Iris pigment epithelial cell (primary cell): Measurements from ENCODE around the gene RAB6B.
"Not testable (repeated sequence)": the region's sequence is repeated elsewhere in the genome, so short reads cannot be mapped to it uniquely, and the experiment has no call there.

ENCODE experiments used
- DNase-seq: peaks from one replicate; pipeline ENCODE4 v3.0.0-alpha.2; 2011; ENCODE audit warnings: low read depth

Gene RAB6B

GRCh38 chr3:133805702-133806475 lies 89.8 kb downstream of the RAB6B start, which contains the start of gene SRPRB:
Gene SRPRB, plus strand, starts transcription at chr3:133805815. Its CDS starts 34 bp downstream, at chr3:133805849.
- DNase-seq = peak; percentile 93

- DNase-seq = no peak
These were observed 90.3 kb downstream of the RAB6B start for GRCh38 chr3:133805384-133805701.

GRCh38 chr3:133804896-133805295 lies 90.8 kb downstream of the RAB6B start:
- DNase-seq = no peak

GRCh38 chr3:133803469-133803868 lies 92.2 kb downstream of the RAB6B start:
- DNase-seq = no peak

- DNase-seq = peak; percentile 67
These were observed 95.7 kb downstream of the RAB6B start for GRCh38 chr3:133799794-133800585.

GRCh38 chr3:133797396-133798105 lies 98.1 kb downstream of the RAB6B start:
- DNase-seq = peak; percentile 29

GRCh38 chr3:133792171-133792763 lies 103.4 kb downstream of the RAB6B start:
- peak; percentile 8 for DNase-seq

- no peak for DNase-seq
These were observed 107.7 kb downstream of the RAB6B start for GRCh38 chr3:133788024-133788423.

GRCh38 chr3:133783762-133784161 lies 111.9 kb downstream of the RAB6B start:
- no peak for DNase-seq

GRCh38 chr3:133782454-133782853 lies 113.2 kb downstream of the RAB6B start:
- no peak for DNase-seq

- no peak for DNase-seq
These were observed 114.1 kb downstream of the RAB6B start for GRCh38 chr3:133781570-133781969.

GRCh38 chr3:133780756-133781155 lies 114.9 kb downstream of the RAB6B start:
- DNase-seq = not testable (repeated sequence)

- no peak for DNase-seq
These were observed 116.0 kb downstream of the RAB6B start for GRCh38 chr3:133779626-133780203.

- no peak for DNase-seq
These were observed 117.7 kb downstream of the RAB6B start for GRCh38 chr3:133777807-133778568.

GRCh38 chr3:133776794-133777438 lies 118.8 kb downstream of the RAB6B start:
- DNase-seq = no peak

- DNase-seq = no peak
These were observed 119.8 kb downstream of the RAB6B start for GRCh38 chr3:133775835-133776234.

- no peak for DNase-seq
These were observed 120.4 kb downstream of the RAB6B start for GRCh38 chr3:133775309-133775708.
